Measurements from ENCODE around the gene PPP1R9A.

Gene PPP1R9A

DNA sequence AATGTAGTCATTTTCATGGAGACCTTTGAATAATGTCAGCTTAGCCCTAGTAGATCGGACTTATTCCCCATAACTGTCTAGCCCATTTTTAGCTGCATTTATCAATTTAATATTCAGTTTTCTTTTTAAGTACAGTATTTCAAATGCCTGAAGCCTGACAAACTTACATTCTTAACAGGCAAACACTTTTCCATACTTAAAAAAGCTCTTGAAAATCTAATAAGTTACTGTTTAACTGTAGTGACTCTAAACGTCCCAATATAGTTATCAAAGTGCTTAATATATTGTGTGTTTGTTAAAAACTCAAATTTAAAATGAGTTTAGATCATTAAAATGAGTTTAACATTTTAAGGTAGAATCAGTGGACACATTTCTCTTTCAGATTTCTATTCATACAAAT lies 372.0 kb downstream of the PPP1R9A start:
- H3K9me2 ChIP-seq (replicated peaks; ENCODE audit: insufficient read depth, low read length): no peaks in the 10 kb centered on the region
- H3F3A ChIP-seq (ENCODE audit: insufficient read depth): no peaks in the 10 kb centered on the region
- H3K9me3 ChIP-seq (ENCODE audit: insufficient read depth, low read length): no peaks in the 10 kb centered on the region
- H3K27me3 ChIP-seq (ENCODE audit: low read length): no peaks in the 10 kb centered on the region
- H3K4me2 ChIP-seq (ENCODE audit: low read depth, low read length, poor library complexity, severe bottlenecking): no peak overlapping the region
- no peak overlapping the region for H3K27ac ChIP-seq (ENCODE audit: low read depth, low read length)
- no peak overlapping the region for H2AFZ ChIP-seq (ENCODE audit: low read depth, low read length, severe bottlenecking)
- TF ChIP-seq CTCF (IDR thresholded peaks at IDR 0.05; ENCODE audit: insufficient read depth, low read length, poor library complexity, severe bottlenecking) (no peak), EZH2phosphoT487 (conservative IDR thresholded peaks at IDR 0.05; ENCODE audit: low read length) (no peak)
- H3K36me3 ChIP-seq (ENCODE audit: low read length): no peaks in the 10 kb centered on the region
- no peaks in the 10 kb centered on the region for H4K20me1 ChIP-seq (ENCODE audit: low read depth, low read length)
- H3K4me3 ChIP-seq (ENCODE audit: insufficient read depth, low read length, poor library complexity, severe bottlenecking): no peak overlapping the region
- no peaks in the 10 kb centered on the region for H3K79me2 ChIP-seq (ENCODE audit: insufficient read depth, low read length)
- no peak overlapping the region for H3K9ac ChIP-seq (ENCODE audit: low read length)

DNA sequence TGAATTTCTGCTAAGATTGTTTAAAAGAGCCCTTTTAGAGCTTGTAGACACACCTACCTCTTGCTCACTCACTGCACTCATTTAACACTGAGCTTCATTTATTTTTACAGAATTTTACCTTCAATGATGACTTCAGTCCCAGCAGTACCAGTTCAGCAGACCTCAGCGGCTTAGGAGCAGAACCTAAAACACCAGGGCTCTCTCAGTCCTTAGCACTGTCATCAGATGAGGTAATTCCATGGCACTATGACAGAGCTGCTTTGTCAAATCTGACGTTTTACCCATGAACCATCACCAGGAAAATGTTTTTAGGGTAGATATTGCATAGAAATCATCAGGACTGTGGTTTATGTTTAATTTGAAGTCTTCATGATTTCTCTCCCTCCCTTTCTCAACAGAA lies 378.7 kb downstream of the PPP1R9A start:
- H3K36me3 ChIP-seq (ENCODE audit: low read length): no peaks in the 10 kb centered on the region
- H3F3A ChIP-seq (ENCODE audit: insufficient read depth): no peaks in the 10 kb centered on the region
- H3K9ac ChIP-seq (ENCODE audit: low read length): no peak overlapping the region
- no peaks in the 10 kb centered on the region for H3K9me3 ChIP-seq (ENCODE audit: insufficient read depth, low read length)
- H3K27ac ChIP-seq (ENCODE audit: low read depth, low read length): no peak overlapping the region
- H3K4me2 ChIP-seq (ENCODE audit: low read depth, low read length, poor library complexity, severe bottlenecking): no peak overlapping the region
- TF ChIP-seq EZH2phosphoT487 (conservative IDR thresholded peaks at IDR 0.05; ENCODE audit: low read length) (no peak), CTCF (IDR thresholded peaks at IDR 0.05; ENCODE audit: insufficient read depth, low read length, poor library complexity, severe bottlenecking) (no peak)
- H2AFZ ChIP-seq (ENCODE audit: low read depth, low read length, severe bottlenecking): no peak overlapping the region
- no peaks in the 10 kb centered on the region for H3K79me2 ChIP-seq (ENCODE audit: insufficient read depth, low read length)
- H3K4me3 ChIP-seq (ENCODE audit: insufficient read depth, low read length, poor library complexity, severe bottlenecking): no peak overlapping the region
- no peaks in the 10 kb centered on the region for H4K20me1 ChIP-seq (ENCODE audit: low read depth, low read length)
- no peaks in the 10 kb centered on the region for H3K9me2 ChIP-seq (replicated peaks; ENCODE audit: insufficient read depth, low read length)
- no peaks in the 10 kb centered on the region for H3K27me3 ChIP-seq (ENCODE audit: low read length)

DNA sequence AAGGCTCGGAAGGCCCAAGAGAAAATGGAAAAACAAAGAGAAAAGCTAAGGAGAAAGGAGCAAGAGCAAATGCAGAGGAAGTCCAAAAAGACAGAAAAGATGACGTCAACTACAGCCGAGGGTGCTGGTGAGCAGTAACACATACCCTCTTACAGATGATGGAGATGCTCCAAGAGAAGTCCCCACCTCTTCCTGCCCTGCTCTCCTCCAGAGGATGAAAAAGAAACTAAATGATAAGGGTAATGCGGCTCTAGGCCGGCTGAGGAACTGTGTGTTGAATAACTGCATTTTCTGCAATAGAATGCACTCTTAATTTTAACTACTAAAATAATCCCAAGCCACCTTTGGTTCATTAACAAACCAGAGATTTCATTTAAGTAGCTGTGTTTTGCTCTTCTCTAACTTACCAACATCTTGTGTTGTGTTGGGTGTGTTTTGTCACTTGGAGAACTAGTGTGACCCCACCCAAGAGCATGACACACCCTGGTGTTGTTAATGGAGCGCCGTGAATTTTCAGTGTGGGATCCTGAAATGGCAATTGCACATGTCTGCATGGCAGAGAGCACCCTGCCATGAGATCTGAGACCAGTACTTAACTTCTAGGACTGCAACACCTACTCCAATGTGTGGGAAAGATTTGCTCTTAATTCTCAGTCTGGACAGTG lies 382.9 kb downstream of the PPP1R9A start:
- H3K4me2 ChIP-seq (ENCODE audit: low read depth, low read length, poor library complexity, severe bottlenecking): no peak overlapping the region
- TF ChIP-seq CTCF (IDR thresholded peaks at IDR 0.05; ENCODE audit: insufficient read depth, low read length, poor library complexity, severe bottlenecking) (no peak), EZH2phosphoT487 (conservative IDR thresholded peaks at IDR 0.05; ENCODE audit: low read length) (no peak)

More for the DNA sequence above, 382.9 kb downstream of the PPP1R9A start:
- H3K9me2 ChIP-seq (replicated peaks; ENCODE audit: insufficient read depth, low read length): no peaks in the 10 kb centered on the region
- H3K9ac ChIP-seq (ENCODE audit: low read length): no peak overlapping the region
- H3K9me3 ChIP-seq (ENCODE audit: insufficient read depth, low read length): no peaks in the 10 kb centered on the region
- H3K36me3 ChIP-seq (ENCODE audit: low read length): no peaks in the 10 kb centered on the region
- no peak overlapping the region for H3K27ac ChIP-seq (ENCODE audit: low read depth, low read length)
- no peak overlapping the region for H2AFZ ChIP-seq (ENCODE audit: low read depth, low read length, severe bottlenecking)
- no peaks in the 10 kb centered on the region for H3K79me2 ChIP-seq (ENCODE audit: insufficient read depth, low read length)
- no peak overlapping the region for H3K4me3 ChIP-seq (ENCODE audit: insufficient read depth, low read length, poor library complexity, severe bottlenecking)
- H3F3A ChIP-seq (ENCODE audit: insufficient read depth): no peaks in the 10 kb centered on the region
- H3K27me3 ChIP-seq (ENCODE audit: low read length): no peaks in the 10 kb centered on the region
- H4K20me1 ChIP-seq (ENCODE audit: low read depth, low read length): no peaks in the 10 kb centered on the region

Measured in SU-DHL-6 (cell line).